HCT116 (cell line): ENCODE results near the gene CPTP. TPM values are rescaled to one million over a fixed set of nuclear protein-coding genes. Genes with fewer than 3 reads are reported as not detected.

Experiments
- ATAC-seq: fragments of 200-7000 bp; cut with Tn5 transposase; 2 replicates; pipeline ENCODE4 v1.9.1; 2020; ENCODE audit warnings: mild to moderate bottlenecking, moderate library complexity
- BruUV-seq: library from RNA; stranded (reverse); fragments of 400-500 nt; replicated peaks from 2 replicates; lab custom pipeline; 2021; lab: Mats Ljungman, UMichigan
- CTCF ChIA-PET: fragments of 300-600 bp; sonication (Branson Sonifier 250); formaldehyde crosslinking; loops from one replicate; lab custom pipeline; 2021; ENCODE audit warnings: antibody characterized with exemption; lab: Charles Lee
- POLR2A ChIA-PET: fragments of 300-600, 350-600 bp; sonication (Branson Sonifier 250); formaldehyde crosslinking; loops from one replicate; lab custom pipeline; 2021; ENCODE audit warnings: antibody characterized with exemption; lab: Charles Lee
- RAD21 ChIA-PET, 2 experiments: fragments of 300-600 bp; sonication (Branson Sonifier 250); formaldehyde crosslinking; loops; one replicate each; lab custom pipeline; 2023; ENCODE audit warnings: low total read pairs in 2 of 2; ENCODE audit not compliant: uncharacterized antibody in 2 of 2, unreplicated experiment in 2 of 2, low non-redundant PET in 1 of 2; lab: Charles Lee
- DNase-seq: peaks from one replicate; pipeline ENCODE4 v3.0.0-alpha.2; 2010; ENCODE audit warnings: low read depth, low spot score
- H2AFZ ChIP-seq: fragments of 200-600 bp; shearing (Covaris generic), sonication (generic); 2 replicates; pipeline ENCODE4 v1.6.1; 2017; ENCODE audit warnings: low read depth, mixed run types, mixed read lengths, antibody characterized with exemption, low read length; ENCODE audit not compliant: poor library complexity, severe bottlenecking
- H3K27ac ChIP-seq: 2 replicates; pipeline ENCODE4 v1.5.1; 2012; ENCODE audit warnings: low read depth, low read length
- H3K27me3 ChIP-seq: fragments of 200-600 bp; sonication (generic); 2 replicates; pipeline ENCODE4 v1.6.1; 2016; ENCODE audit warnings: mixed run types, low read length, mixed read lengths; ENCODE audit not compliant: insufficient read depth
- H3K36me3 ChIP-seq, 2 experiments: fragments of 200-500 bp in 1 of 2; fragments of 200-600 bp in 1 of 2; sonication (Bioruptor generic) in 1 of 2; sonication (generic) in 1 of 2; 2 replicates each; pipeline versions ENCODE4 v1.5.1 to v1.6.1; 2014 to 2016; ENCODE audit warnings: low read length in 2 of 2, inconsistent platforms in 1 of 2, mixed read lengths in 1 of 2, mixed run types in 1 of 2; ENCODE audit not compliant: insufficient read depth in 2 of 2, control insufficient read depth in 1 of 2
- H3K4me1 ChIP-seq, 2 experiments: fragments of 200-600 bp in 1 of 2; sonication (generic) in 1 of 2; 2 replicates each; pipeline versions ENCODE4 v1.5.1 to v1.6.1; 2012 to 2017; ENCODE audit warnings: low read length in 2 of 2, inconsistent platforms in 1 of 2, mild to moderate bottlenecking in 1 of 2, mixed read lengths in 1 of 2, mixed run types in 1 of 2, moderate library complexity in 1 of 2; ENCODE audit not compliant: insufficient read depth in 2 of 2, control insufficient read depth in 1 of 2
- H3K4me2 ChIP-seq: fragments of 200-600 bp; sonication (generic); 2 replicates; pipeline ENCODE4 v1.6.1; 2017; ENCODE audit warnings: mixed run types, low read length, mixed read lengths
- H3K4me3 ChIP-seq, 2 experiments: fragments of 200-600 bp in 1 of 2; sonication (generic) in 1 of 2; replicated peaks in 1 of 2; 2 replicates each; pipeline ENCODE4 v1.5.1; 2011 to 2016; ENCODE audit warnings: low read length in 2 of 2, control low read depth in 1 of 2, low read depth in 1 of 2, mild to moderate bottlenecking in 1 of 2, mixed read lengths in 1 of 2, mixed run types in 1 of 2
- H3K79me2 ChIP-seq: fragments of 200-600 bp; sonication (generic); 2 replicates; pipeline ENCODE4 v1.6.1; 2017; ENCODE audit warnings: mild to moderate bottlenecking, mixed run types, low read length, moderate library complexity, mixed read lengths; ENCODE audit not compliant: insufficient read depth
- H3K9ac ChIP-seq: fragments of 200-600 bp; sonication (generic); 2 replicates; pipeline ENCODE4 v1.6.1; 2016; ENCODE audit warnings: low read length, mixed read lengths
- H3K9me2 ChIP-seq: fragments of 200-600 bp; sonication (generic), shearing (Covaris generic); 2 replicates; pipeline ENCODE4 v1.6.1; 2017; ENCODE audit warnings: mixed run types, mild to moderate bottlenecking, moderate library complexity; ENCODE audit not compliant: insufficient read depth
- H3K9me3 ChIP-seq, 2 experiments: fragments of 200-500 bp in 1 of 2; fragments of 200-600 bp in 1 of 2; sonication (Bioruptor generic) in 1 of 2; sonication (generic) in 1 of 2; 2 replicates each; pipeline ENCODE4 v1.6.1; 2014 to 2017; ENCODE audit warnings: low read length in 2 of 2, mixed read lengths in 2 of 2, inconsistent platforms in 1 of 2, low read depth in 1 of 2, mild to moderate bottlenecking in 1 of 2, mixed run types in 1 of 2, moderate library complexity in 1 of 2; ENCODE audit not compliant: control insufficient read depth in 1 of 2, insufficient read depth in 1 of 2
- H4K20me1 ChIP-seq: fragments of 200-600 bp; sonication (generic), shearing (Covaris generic); 2 replicates; pipeline ENCODE4 v1.6.1; 2017; ENCODE audit warnings: mixed run types, mild to moderate bottlenecking, moderate library complexity; ENCODE audit not compliant: insufficient read depth
- CBX3 ChIP-seq: IDR thresholded peaks from 2 replicates; pipeline ENCODE4 v1.6.1; 2012; ENCODE audit warnings: low read depth
- ELF1 ChIP-seq: IDR thresholded peaks from 2 replicates; pipeline ENCODE4 v1.6.1; 2012; ENCODE audit warnings: low read depth, borderline replicate concordance
- EZH2 ChIP-seq: fragments of 200-600 bp; sonication (generic); IDR thresholded peaks from 2 replicates; pipeline ENCODE4 v1.6.1; 2017; ENCODE audit warnings: antibody characterized with exemption, mixed run types
- POLR2AphosphoS5 ChIP-seq: IDR thresholded peaks from 2 replicates; pipeline ENCODE4 v1.6.1; 2011; ENCODE audit warnings: mild to moderate bottlenecking, low read depth, low read length, moderate library complexity
- REST ChIP-seq: IDR thresholded peaks from 2 replicates; pipeline ENCODE4 v1.6.1; 2012; ENCODE audit warnings: low read depth
- SRF ChIP-seq: IDR thresholded peaks from 2 replicates; pipeline ENCODE4 v1.6.1; 2012; ENCODE audit warnings: low read depth
- intact Hi-C: fragments of 100-400 bp; cut with micrococcal nuclease; formaldehyde crosslinking; loops from 2 replicates; pipeline ENCODE4 v1.10.0; 2022
- total RNA-seq: library from RNA; stranded (reverse); gene quantifications from one replicate; pipeline ENCODE4 v1.2.1, GENCODE V29; 2021; ENCODE audit not compliant: unreplicated experiment
- TF ChIP-seq, protein P1 (sequence below): IDR thresholded peaks from 2 replicates; pipeline ENCODE4 v1.6.1; 2012

CPTP gene
- total RNA-seq, 1 experiment from 2014 or later = 16.3 TPM

- H3K9me2 ChIP-seq = 0 out of 2 replicates have a peak, but pooled peaks cover 3% of the 10 kb centered on the region
- no peak overlapping the region for H3K9ac ChIP-seq
- CTCF ChIA-PET = no interaction called here
- peaks cover 0 to 16% of the 10 kb centered on the region in 2 experiments; a peak in 1 of 4 replicates for H3K9me3 ChIP-seq
- no peak overlapping the region for H3K4me3 ChIP-seq
- no peak overlapping the region for H3K4me2 ChIP-seq
- TF ChIP-seq, protein P1, sequence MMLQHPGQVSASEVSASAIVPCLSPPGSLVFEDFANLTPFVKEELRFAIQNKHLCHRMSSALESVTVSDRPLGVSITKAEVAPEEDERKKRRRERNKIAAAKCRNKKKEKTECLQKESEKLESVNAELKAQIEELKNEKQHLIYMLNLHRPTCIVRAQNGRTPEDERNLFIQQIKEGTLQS = no peak
- TF ChIP-seq EZH2 = no peak
- no peak for TF ChIP-seq REST
- TF ChIP-seq ELF1 = no peak
- no peak for TF ChIP-seq POLR2AphosphoS5
- TF ChIP-seq CBX3 = no peak
- TF ChIP-seq SRF = no peak
- no peaks in the 10 kb centered on the region for H3K27me3 ChIP-seq
- H4K20me1 ChIP-seq = no peaks in the 10 kb centered on the region
- no peaks in the 10 kb centered on the region for H3K79me2 ChIP-seq
- intact Hi-C loops = no loop called here
- no peak for ATAC-seq
- no peak for DNase-seq
- H2AFZ ChIP-seq = no peak overlapping the region
- RAD21 ChIA-PET = no interaction called here
- no TSS peak for BruUV-seq
- POLR2A ChIA-PET = no interaction called here
- H3K27ac ChIP-seq = no peak overlapping the region
- peaks cover 7 to 19% of the 10 kb centered on the region in 2 experiments for H3K4me1 ChIP-seq
- no peaks in the 10 kb centered on the region for H3K36me3 ChIP-seq
These were observed 41.5 kb downstream of the CPTP start for GRCh38 chr1:1365875-1366698.
